Colonic mucosa (tissue), 4 donors: ENCODE measurements around the gene SNRNP70. TPM values are rescaled to one million over a fixed set of nuclear protein-coding genes. Genes with fewer than 3 reads are reported as not detected.
"Not testable (repeated sequence)": the region's sequence is repeated elsewhere in the genome, so short reads cannot be mapped to it uniquely, and the experiment has no call there.

Experiments used
- DNase-seq: peaks from one replicate; pipeline ENCODE4 v3.0.0-alpha.2; 2020
- H3K27ac ChIP-seq: fragments of 200-600 bp; one replicate; pipeline ENCODE4 v1.8.0; 2021
- H3K27me3 ChIP-seq: fragments of 200-600 bp; one replicate; pipeline ENCODE4 v1.8.0; 2021
- H3K36me3 ChIP-seq: fragments of 200-600 bp; one replicate; pipeline ENCODE4 v1.8.0; 2021
- H3K4me1 ChIP-seq: fragments of 200-600 bp; one replicate; pipeline ENCODE4 v1.8.0; 2021; ENCODE audit warnings: mild to moderate bottlenecking
- H3K4me3 ChIP-seq: fragments of 200-600 bp; one replicate; pipeline ENCODE4 v1.8.0; 2021
- H3K9ac ChIP-seq, 2 donors: one replicate each; pipeline ENCODE4 v1.7.0; 2013; ENCODE audit warnings: control low read depth in 2 of 2, low read depth in 2 of 2, low read length in 2 of 2
- H3K9me3 ChIP-seq: fragments of 200-600 bp; one replicate; pipeline ENCODE4 v1.8.0; 2021
- intact Hi-C: fragments of 100-400 bp; cut with DNase I; formaldehyde crosslinking; loops from one replicate; pipeline ENCODE4 v1.14.1; 2022
- total RNA-seq, 2 donors: library from RNA; stranded (reverse); fragmentation: NEBNext Ultra II Directional in 1 of 2; extraction: Animal tissue kit (Norgen Biotek cat#: 25700) in 1 of 2; gene quantifications; one replicate each; pipeline ENCODE4 v1.2.1, GENCODE V29; 2021
- TF ChIP-seq, protein P1 (sequence below): fragments of 200-600 bp; IDR thresholded peaks from one replicate; pipeline ENCODE4 v1.8.0; 2022; ENCODE audit warnings: antibody characterized with exemption, mild to moderate bottlenecking
- donor health status: healthy.
- donor health status: DM: no; HTN: no; CAD: no.
- donor health status: DM: no; HTN: no; CAD: no.

The SNRNP70 gene
- total RNA-seq, 2 donors from 2014 or later, result 124 to 204 TPM

DNA sequence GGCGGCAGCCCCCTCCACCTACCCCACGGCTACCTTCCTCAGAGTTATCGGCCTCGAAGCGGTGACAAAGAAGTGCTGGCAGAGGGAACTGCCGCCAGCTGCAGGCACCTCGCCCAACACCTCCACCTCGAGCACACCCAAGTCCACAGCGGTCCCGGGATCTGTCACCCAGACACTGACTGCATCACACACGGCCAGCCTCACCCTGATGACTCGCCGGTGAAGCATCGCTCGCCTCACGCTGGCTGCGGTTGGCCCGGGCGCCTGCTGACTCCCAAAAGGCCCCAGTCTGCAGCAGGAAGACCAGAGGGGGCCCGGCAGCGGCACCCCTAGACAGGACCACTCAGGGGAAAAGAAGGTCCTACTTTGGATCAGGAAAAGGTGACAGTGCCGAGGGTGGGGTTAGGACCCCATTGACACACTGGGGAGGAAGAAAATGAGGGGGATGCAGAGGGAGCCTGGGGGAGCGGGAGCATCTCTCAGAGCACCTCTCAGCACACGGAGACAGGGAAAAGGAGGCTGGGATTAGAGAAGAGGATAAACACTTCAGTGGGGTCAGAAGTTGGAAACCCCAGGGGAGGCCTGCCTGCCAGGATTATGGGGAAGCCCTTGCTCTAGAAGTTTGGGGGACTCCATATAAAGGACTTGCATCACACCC is 34.7 kb upstream of the SNRNP70 start:
- intact Hi-C loops, result not testable (repeated sequence)

DNA sequence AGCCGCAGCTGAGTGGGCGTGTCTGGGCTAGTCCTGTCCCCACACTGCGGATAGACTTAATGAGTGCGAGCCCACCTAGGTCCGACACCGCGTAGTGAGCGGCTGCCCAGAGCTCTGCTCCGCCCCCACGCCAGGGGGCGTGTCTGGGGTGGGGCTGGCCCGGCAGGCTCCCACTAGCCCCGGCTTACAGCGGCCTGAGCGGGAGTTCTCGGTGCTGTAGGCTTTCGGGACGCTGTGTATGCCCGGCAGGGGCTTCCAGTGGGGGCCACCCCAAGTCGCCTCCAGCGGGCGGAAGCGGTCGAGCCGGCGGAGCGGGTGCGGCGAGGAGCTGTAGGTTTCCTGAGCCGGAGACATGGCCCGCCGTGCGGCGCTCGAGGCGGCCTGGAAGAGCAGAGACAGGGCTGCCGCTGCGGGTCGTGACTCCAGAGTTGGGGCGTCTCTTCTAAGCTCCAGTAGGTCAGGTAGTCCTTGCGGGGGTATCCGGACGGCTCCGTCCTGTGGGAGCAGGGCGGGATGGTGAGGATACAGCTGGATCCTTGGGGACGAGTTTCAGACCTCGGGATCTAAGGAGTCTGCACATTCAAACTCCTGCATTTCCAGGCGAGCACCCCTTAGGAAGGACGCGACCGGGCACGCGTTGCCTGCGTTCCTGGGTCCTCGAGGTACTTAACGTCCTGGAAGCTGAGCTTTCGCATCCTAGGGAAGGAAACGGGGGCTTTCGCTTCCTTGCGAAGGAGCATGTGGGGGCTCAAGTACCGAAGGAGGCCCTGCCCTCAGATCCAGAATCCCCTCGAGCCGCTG is 28.9 kb upstream of the SNRNP70 start:
- Histone ChIP-seq H3K9ac (peak overlapping the region; percentile 26 to 50), H3K9me3 (no peaks in the 10 kb centered on the region), H3K27ac (no peak overlapping the region), H3K4me3 (peak overlapping the region; percentile 28), H3K4me1 (peaks cover 4% of the 10 kb centered on the region), H3K36me3 (no peaks in the 10 kb centered on the region), H3K27me3 (peaks cover 13% of the 10 kb centered on the region)
- intact Hi-C loops, result no loop called here
- TF ChIP-seq, protein P1, sequence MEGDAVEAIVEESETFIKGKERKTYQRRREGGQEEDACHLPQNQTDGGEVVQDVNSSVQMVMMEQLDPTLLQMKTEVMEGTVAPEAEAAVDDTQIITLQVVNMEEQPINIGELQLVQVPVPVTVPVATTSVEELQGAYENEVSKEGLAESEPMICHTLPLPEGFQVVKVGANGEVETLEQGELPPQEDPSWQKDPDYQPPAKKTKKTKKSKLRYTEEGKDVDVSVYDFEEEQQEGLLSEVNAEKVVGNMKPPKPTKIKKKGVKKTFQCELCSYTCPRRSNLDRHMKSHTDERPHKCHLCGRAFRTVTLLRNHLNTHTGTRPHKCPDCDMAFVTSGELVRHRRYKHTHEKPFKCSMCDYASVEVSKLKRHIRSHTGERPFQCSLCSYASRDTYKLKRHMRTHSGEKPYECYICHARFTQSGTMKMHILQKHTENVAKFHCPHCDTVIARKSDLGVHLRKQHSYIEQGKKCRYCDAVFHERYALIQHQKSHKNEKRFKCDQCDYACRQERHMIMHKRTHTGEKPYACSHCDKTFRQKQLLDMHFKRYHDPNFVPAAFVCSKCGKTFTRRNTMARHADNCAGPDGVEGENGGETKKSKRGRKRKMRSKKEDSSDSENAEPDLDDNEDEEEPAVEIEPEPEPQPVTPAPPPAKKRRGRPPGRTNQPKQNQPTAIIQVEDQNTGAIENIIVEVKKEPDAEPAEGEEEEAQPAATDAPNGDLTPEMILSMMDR, result no peak
- peak; percentile 72 for DNase-seq

More for the DNA sequence above, 34.7 kb upstream of the SNRNP70 start:
- not testable (repeated sequence) for DNase-seq, H3K36me3 ChIP-seq, H3K27ac ChIP-seq, H3K9ac ChIP-seq, H3K27me3 ChIP-seq, H3K9me3 ChIP-seq, H3K4me1 ChIP-seq, H3K4me3 ChIP-seq

DNA sequence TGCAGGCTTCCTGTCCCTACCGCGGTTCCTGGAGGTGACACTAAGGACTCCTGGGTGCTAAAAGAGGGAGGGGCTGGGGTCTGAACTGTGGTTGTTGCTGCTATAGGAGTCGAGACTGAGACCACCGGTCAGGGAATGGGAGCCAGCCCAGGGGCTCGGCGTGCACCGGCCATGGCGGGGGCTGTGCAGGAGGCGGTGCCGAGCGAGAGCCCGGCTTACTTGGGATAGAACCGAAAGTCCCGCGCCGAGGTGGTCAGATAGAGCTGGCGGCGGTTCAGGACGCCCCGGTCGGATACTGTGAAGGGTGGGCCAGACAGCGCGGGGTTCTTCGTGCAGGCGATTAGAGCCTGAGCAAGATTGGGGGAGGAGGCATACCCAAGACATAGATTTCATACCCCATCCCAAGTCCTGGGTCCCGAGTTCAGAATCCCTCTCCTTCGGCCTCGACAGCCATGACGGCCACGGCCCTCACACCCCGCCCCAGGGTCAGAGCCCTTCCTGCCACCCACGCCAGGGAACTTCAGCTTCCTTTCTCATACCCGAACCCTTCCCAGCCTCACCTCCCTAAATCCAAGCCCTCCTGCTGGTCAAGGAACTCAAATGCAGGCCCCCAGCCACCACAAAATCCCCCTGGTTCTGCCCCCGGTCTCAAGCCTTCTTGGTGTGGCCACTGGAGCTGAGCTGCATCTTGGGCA is 28.2 kb upstream of the SNRNP70 start:
- DNase-seq, H3K27ac ChIP-seq: not testable (repeated sequence)
- peak overlapping the region in 1 of 2 donors; percentile 50 for H3K9ac ChIP-seq

DNA sequence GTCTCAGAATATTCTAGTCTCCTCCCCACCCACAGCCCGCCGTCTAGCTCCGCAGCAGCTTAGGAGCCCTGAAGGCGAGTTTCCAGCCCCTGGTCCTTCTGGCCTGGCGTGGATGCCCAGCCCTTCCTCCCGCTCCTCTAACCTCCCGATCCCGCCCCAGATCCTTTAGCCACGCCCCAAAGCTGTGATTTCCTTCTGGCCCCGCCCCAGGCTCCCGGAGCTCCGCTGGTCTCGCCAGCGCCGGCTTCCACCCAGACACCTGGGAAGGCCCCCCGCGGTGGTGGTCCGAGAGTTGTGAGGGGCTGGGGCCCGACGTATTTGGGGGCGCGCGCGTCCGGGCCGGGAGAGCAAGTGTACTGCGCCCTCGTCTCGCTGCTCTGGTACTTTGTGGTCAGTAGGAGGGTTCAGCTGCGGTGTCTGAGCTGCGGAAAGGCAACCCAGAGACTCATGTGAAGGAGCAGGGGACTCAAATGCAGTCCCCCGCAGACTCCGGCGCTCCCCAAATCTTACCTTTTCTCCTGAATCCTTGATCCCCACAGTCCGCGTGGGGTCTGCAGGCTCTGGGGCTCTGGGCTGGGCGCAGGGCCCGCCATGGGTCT is 27.5 kb upstream of the SNRNP70 start, which contains the start of gene CGB7:
Gene CGB7 (minus strand): TSS at position 114 of the 599 bp plus-strand sequence. CDS start 2,374 bp downstream, outside the sequence.
- Histone ChIP-seq H3K4me1 (peaks cover 4% of the 10 kb centered on the region), H3K9me3 (no peaks in the 10 kb centered on the region), H3K9ac (peak within 1 kb of the TSS in 1 of 2 donors; percentile 50), H3K4me3 (peak within 1 kb of the TSS; percentile 28), H3K27ac (no peak within 1 kb of the TSS), H3K36me3 (no peaks in the 10 kb centered on the region), H3K27me3 (peaks cover 13% of the 10 kb centered on the region)
- TF ChIP-seq, protein P1, result no peak
- peak; percentile 89 for DNase-seq
- intact Hi-C loops, result no loop called here

More for the DNA sequence above, 28.2 kb upstream of the SNRNP70 start:
- H3K36me3 ChIP-seq, intact Hi-C loops, H3K4me1 ChIP-seq, H3K9me3 ChIP-seq: not testable (repeated sequence)
- Histone ChIP-seq H3K27me3 (peaks cover 13% of the 10 kb centered on the region), H3K4me3 (peak overlapping the region; percentile 28)

DNA sequence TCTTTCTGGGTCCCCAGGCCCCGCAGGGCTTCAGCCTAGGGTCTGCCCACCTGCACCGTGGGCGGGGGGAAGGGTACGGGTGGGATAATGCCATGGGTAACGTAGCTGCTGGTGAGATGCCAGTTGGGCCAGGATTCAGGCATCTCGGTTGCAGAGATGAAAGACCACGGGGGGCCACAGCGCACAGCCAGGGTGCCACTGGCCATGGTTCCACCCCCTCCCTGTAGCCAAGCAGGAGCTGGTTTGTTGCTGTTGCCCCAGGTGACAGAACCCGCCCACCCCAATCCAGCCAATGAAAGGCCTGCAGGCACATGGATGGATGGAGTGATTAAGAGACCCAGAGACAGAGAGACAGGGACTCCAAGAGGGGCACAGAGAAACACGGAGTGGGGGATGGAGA is 26.7 kb upstream of the SNRNP70 start:
- H3K4me3 ChIP-seq, result no peak overlapping the region
- peaks cover 4% of the 10 kb centered on the region for H3K4me1 ChIP-seq
- DNase-seq, result peak; percentile 31
- peaks cover 13% of the 10 kb centered on the region for H3K27me3 ChIP-seq
- no peaks in the 10 kb centered on the region for H3K9me3 ChIP-seq
- H3K9ac ChIP-seq, result no peak overlapping the region
- H3K27ac ChIP-seq, result no peak overlapping the region
- TF ChIP-seq, protein P1, result no peak
- H3K36me3 ChIP-seq, result no peaks in the 10 kb centered on the region
- intact Hi-C loops, result no loop called here

DNA sequence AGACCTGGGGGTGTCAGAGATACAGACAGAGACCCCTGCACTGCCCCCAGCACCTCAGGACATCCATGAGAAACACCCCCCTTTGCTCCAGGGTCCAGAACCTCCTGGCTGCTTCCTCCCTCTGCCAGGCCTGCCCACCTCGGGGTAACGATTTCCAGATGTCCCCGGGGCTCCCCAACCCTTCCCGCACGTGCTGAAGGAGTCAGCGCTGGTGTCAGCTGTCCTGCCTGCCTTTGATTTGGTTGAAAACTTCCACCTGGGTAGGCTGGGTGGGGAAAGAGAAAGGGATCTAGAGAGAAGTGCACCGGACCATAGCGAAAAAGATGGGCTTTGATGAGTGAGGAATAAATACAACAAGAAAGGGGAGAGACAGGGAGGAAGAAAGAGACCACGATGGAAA is 26.2 kb upstream of the SNRNP70 start:
- DNase-seq, result no peak
- intact Hi-C loops, result no loop called here
- Histone ChIP-seq H3K4me1 (peaks cover 4% of the 10 kb centered on the region), H3K27ac (no peak overlapping the region), H3K4me3 (no peak overlapping the region), H3K27me3 (peaks cover 13% of the 10 kb centered on the region), H3K36me3 (no peaks in the 10 kb centered on the region), H3K9ac (no peak overlapping the region), H3K9me3 (no peaks in the 10 kb centered on the region)
- TF ChIP-seq, protein P1, result no peak
